Peyer's patch (tissue), 4 donors: ENCODE results near the gene SMIM34.
"Not testable (repeated sequence)": the region's sequence is repeated elsewhere in the genome, so short reads cannot be mapped to it uniquely, and the experiment has no call there.

Source experiments
- CTCF ChIP-seq, 6 experiments: fragments of 450-650 bp in 4 of 6; fragments of 200-600 bp in 2 of 6; sonication (generic) in 1 of 6; IDR thresholded peaks; one replicate each; pipeline ENCODE4 v1.5.1; 2017 to 2019; ENCODE audit warnings: antibody characterized with exemption in 6 of 6, mild to moderate bottlenecking in 3 of 6, moderate library complexity in 1 of 6
- POLR2A ChIP-seq, 2 donors: fragments of 450-650 bp; IDR thresholded peaks; one replicate each; pipeline ENCODE4 v1.5.1; 2017; ENCODE audit warnings: antibody characterized with exemption in 2 of 2, mild to moderate bottlenecking in 2 of 2, moderate library complexity in 2 of 2

GRCh38 chr21:34405686-34406085 lies 18.1 kb downstream of the SMIM34 start:
- not testable (repeated sequence) for TF ChIP-seq CTCF, POLR2A (IDR thresholded peaks at IDR 0.05)
